ENCODE data around the gene DENND1A.

Gene DENND1A

DNA sequence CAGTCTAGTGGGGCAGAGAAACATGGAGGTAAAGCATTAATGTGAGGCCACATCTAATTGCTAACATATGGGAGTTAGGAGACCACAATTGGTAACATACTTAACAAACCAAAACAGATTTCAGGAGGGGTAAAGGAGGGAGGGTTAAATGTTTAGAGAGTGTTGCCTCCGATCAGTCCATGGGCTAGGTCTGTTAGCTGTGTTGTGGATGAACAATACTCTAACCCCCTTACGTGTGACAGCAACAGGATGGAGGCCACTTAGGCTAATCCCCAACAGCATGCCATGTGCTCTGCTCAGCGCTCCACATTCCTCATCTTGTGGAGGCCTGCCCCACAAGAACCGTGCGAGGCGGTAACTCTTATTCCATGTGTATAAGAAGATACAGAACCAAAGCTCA is 406.9 kb downstream of the DENND1A start:
- TF ChIP-seq, protein P1, sequence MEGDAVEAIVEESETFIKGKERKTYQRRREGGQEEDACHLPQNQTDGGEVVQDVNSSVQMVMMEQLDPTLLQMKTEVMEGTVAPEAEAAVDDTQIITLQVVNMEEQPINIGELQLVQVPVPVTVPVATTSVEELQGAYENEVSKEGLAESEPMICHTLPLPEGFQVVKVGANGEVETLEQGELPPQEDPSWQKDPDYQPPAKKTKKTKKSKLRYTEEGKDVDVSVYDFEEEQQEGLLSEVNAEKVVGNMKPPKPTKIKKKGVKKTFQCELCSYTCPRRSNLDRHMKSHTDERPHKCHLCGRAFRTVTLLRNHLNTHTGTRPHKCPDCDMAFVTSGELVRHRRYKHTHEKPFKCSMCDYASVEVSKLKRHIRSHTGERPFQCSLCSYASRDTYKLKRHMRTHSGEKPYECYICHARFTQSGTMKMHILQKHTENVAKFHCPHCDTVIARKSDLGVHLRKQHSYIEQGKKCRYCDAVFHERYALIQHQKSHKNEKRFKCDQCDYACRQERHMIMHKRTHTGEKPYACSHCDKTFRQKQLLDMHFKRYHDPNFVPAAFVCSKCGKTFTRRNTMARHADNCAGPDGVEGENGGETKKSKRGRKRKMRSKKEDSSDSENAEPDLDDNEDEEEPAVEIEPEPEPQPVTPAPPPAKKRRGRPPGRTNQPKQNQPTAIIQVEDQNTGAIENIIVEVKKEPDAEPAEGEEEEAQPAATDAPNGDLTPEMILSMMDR (conservative IDR thresholded peaks at IDR 0.05; ENCODE audit: low read depth, low read length), result no peak
- H3K4me3 ChIP-seq (ENCODE audit: low read length), result no peak overlapping the region
- no peak for DNase-seq (ENCODE audit: low read depth)

DNA sequence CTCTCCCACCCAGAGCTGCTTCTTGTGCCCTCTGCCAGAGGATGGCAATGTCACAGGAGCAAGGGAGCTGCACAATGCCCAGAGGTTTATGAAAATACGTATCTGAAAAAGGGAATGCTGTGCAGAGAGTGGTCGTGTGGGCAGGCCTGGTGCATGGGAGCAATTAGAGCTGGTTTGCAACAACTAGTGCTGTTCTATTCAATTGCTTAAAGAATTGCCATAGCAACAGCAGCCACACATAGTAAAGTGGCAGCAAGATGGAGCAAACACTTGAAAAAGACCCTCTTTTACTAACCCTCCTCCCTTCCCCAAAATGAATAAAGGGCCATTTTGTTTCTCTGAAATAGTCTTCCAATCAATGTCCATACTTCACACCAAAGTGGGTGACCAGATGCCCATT is 407.7 kb downstream of the DENND1A start:
- TF ChIP-seq, protein P1 (conservative IDR thresholded peaks at IDR 0.05; ENCODE audit: low read depth, low read length), result no peak
- H3K4me3 ChIP-seq (ENCODE audit: low read length), result no peak overlapping the region
- no peak for DNase-seq (ENCODE audit: low read depth)

DNA sequence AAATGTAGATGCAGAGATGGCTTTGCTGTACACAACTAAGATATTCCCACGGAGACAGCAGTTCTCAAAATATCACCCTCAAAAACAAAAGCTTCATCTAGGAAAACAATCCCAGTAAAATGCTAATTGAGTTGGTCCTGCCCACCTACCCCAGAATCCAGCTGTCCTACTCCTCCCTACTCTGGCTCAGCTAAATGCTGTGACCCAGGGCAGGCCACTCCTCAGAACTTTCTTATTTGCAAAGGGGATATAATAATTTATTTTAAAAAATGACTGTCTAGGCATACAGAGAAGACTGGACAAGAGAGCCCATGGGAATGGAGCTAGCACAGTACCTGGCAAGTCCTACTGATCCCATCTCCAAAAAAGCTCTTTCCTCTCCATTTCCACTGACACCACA is 411.6 kb downstream of the DENND1A start:
- no peak overlapping the region for H3K4me3 ChIP-seq (ENCODE audit: low read length)
- DNase-seq (ENCODE audit: low read depth), result no peak
- TF ChIP-seq, protein P1 (conservative IDR thresholded peaks at IDR 0.05; ENCODE audit: low read depth, low read length), result no peak

DNA sequence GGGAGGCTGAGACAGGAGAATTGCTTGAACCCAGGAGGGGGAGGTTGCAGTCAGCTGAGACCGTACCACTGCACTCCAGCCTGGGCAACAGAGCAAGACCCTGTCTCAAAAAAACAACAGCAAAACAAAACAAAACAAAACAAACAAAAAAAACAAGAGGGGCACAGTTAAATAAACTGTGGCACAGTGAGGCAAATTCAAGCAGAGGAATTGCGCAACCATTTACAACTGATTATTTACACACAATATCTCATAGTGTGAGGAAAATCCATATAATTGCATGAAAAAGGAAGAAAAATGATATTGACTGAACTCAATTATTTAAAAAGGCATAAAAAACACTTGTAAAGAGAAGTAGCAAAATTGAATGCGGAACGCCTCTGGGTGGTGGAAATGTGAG is 412.4 kb downstream of the DENND1A start:
- no peak for DNase-seq (ENCODE audit: low read depth)
- no peak overlapping the region for H3K4me3 ChIP-seq (ENCODE audit: low read length)
- TF ChIP-seq, protein P1 (conservative IDR thresholded peaks at IDR 0.05; ENCODE audit: low read depth, low read length), result no peak

DNA sequence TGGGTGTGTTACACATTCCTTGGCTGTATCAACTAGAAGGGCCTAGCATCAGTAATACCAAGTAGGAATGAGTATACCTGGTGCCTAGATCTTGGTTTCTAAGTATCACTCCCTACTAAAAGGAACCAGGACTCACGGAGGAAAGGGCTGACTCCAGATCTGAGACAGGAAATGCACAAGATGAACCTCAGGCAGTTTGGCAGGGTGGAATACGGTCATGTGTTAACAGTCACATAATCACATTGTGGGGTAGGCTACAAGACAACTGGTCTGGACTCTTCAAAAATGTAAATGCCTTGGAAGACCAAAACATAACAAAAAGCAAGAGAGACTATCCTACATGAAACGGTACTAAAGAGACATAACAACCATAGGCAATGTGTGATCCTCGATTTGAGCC is 415.2 kb downstream of the DENND1A start:
- H3K4me3 ChIP-seq (ENCODE audit: low read length), result no peak overlapping the region
- TF ChIP-seq, protein P1 (conservative IDR thresholded peaks at IDR 0.05; ENCODE audit: low read depth, low read length), result no peak
- no peak for DNase-seq (ENCODE audit: low read depth)

DNA sequence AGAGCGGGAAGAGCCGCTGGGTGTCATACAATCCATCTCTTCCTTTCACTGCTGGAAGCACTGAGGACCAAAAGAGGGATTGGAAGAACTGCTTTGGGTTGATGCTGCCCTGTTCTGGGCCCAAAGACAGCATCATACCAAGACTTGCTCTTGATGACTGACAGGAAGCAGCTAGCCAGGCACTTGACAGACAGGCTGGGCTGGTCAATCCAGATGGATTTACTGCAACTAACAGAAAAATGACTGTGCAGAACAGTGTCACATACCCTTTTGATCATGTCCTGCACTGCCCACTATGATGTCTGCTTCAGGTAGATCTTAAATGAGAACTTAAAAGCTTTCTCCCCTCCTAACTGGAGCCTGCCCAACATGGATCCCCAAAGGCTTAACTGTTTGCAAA is 416.4 kb downstream of the DENND1A start:
- H3K4me3 ChIP-seq (ENCODE audit: low read length), result no peak overlapping the region
- TF ChIP-seq, protein P1 (conservative IDR thresholded peaks at IDR 0.05; ENCODE audit: low read depth, low read length), result no peak
- DNase-seq (ENCODE audit: low read depth), result no peak

DNA sequence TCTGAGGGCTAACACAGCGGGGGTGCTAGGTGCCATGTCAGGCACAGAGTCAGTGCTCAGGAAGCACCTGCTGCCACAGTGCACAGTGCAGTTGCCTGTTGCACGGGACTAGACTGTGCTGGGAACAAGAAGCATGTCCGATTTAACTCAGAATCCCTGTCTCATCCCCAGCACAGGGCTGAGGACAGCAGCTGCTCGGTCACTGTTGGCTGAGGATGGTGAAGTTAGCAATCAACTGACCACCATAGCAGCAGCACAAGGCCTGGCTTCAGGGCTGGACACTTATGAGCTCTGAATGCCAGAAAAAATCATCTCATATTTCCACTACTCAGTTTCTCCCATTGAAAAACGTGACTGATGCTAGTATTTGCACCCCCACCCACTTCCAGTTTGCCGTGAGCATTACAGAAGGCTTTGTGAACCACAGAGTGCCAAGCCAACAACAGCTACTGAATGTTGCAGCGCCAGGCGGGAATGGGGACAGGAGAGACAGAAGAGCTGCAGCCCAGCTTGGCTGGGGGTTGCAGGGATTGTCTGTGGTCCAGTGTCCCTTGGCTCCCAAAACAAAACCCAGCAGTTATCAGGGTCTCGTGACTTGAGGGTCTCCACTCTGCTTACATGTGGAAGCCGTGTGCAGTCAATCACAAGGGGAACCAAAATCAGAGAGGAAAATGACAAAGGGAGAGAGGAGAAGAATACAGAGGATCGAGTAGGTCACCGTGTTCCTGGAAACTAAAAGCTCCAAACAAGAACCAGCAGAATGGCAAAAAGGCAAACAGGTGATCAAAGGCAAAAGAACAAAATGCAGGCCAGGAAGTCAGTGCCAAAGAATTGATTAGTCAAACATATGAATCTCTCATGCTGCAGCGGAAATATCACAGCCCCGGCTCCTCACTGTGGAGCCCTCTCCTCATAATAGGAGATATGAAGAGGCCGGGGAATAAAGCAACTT is 418.3 kb downstream of the DENND1A start:
- DNase-seq (ENCODE audit: low read depth), result no peak
- H3K4me3 ChIP-seq (ENCODE audit: low read length), result no peak overlapping the region
- TF ChIP-seq, protein P1 (conservative IDR thresholded peaks at IDR 0.05; ENCODE audit: low read depth, low read length), result no peak

Data from retinal pigment epithelial cell (primary cell).